ENCODE data around the gene PNPLA8. TPM values are rescaled to one million over a fixed set of nuclear protein-coding genes. Genes with fewer than 3 reads are reported as not detected.

The PNPLA8 gene
- total and polyA plus RNA-seq, 2 donors (not counting 3 experiments of a cell fraction or from before 2014, with no cell fraction given), result 5.9 to 19.9 TPM

DNA sequence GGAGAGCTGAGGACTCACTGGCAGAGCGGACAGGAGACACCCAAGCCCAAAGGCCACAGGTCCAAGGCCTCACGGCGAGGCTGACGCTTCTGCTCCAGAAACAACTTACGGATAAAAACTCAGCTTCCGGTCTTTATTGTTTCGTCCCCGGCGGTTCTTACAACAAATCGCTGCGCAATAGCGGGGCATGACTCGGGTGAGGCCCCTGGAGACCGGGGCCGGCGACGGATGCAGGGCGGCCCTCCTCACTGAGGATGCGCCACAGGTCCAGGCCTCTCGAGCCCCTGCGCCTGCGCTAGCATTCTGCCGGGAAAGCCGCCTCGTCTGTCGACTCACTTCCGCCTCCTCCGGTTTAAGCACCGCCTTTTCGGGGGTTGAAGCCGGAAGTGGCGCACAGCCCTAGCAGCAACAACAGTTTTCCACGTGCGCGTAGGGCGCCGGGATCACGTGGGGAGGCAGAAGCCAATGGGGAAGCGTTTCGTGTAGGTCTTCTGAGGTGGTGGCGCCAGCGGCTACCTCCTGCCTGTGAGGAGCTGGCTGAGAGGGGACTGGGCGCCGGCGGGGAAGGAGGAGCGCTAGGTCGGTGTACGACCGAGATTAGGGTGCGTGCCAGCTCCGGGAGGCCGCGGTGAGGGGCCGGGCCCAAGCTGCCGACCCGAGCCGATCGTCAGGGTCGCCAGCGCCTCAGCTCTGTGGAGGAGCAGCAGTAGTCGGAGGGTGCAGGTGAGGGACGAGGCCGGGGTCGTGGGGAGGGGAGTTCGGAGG is 43.6 kb upstream of the PNPLA8 start, which contains the start of the genes DNAJB9 and THAP5:
Gene DNAJB9 (plus strand): TSS at position 494 of the 765 bp plus-strand sequence. CDS start 1,853 bp downstream, outside the sequence.
Gene THAP5 (minus strand): TSS at position 326 of the 765 bp plus-strand sequence. CDS start 137 bp downstream, at position 189.
- no peaks in the 10 kb centered on the region for H3K9me1 ChIP-seq (replicated peaks; ENCODE audit: control insufficient read depth, extremely low read depth, insufficient read depth, low read length)
- peaks cover 0 to 4% of the 10 kb centered on the region in 2 experiments for H3K36me3 ChIP-seq (ENCODE audit: control insufficient read depth in 2 of 2, extremely low read depth in 1 of 2, insufficient read depth in 2 of 2, low read length in 2 of 2)
- peak within 1 kb of the TSS; percentile 69 for H2AFZ ChIP-seq (ENCODE audit: low read depth, low read length)
- DNase-seq (ENCODE audit: low read depth, low spot score), result peak; percentile 100
- H3K79me2 ChIP-seq (ENCODE audit: control insufficient read depth, insufficient read depth, low read length), result peaks cover 26% of the 10 kb centered on the region
- H3K9me3 ChIP-seq (replicated peaks; ENCODE audit: control insufficient read depth, insufficient read depth, low read length), result no peaks in the 10 kb centered on the region
- intact Hi-C loops (cut with micrococcal nuclease) (loop anchor here (1.0 kb wide), 1 partner anchor 43 kb away; the partner anchor contains the start of gene PNPLA8), dilution Hi-C loops (cut with MboI; ENCODE audit: extremely low pct_ligation_motif_present, low sequenced_read_pairs) (no loop called here)
- H3K4me1 ChIP-seq (ENCODE audit: control insufficient read depth, extremely low read depth, insufficient read depth, low read length), result peaks cover 37% of the 10 kb centered on the region
- H3K4me2 ChIP-seq (ENCODE audit: insufficient read depth, low read length), result peak within 1 kb of the TSS; percentile 94
- ChIA-PET CTCF (interaction anchor here (1.0 kb wide), 1 partner anchor 23 kb away, joined by 3 read pairs; no protein-coding TSS in a partner anchor), POLR2A (interaction anchor here (1.7 kb wide), 1 partner anchor 44 kb away, joined by 9 read pairs; the partner anchor contains the start of gene PNPLA8)
- TF ChIP-seq GATA2 (IDR thresholded peaks at IDR 0.05; ENCODE audit: insufficient read depth, insufficient read length, low read depth, low read length) (no peak), FOS (IDR thresholded peaks at IDR 0.05; ENCODE audit: borderline replicate concordance, insufficient read depth, low read length) (peak; percentile 14), POLR2A (IDR thresholded peaks at IDR 0.05; ENCODE audit: low read depth, low read length) (peak; percentile 75), POLR2AphosphoS5 (IDR thresholded peaks at IDR 0.05; ENCODE audit: insufficient read depth, low read depth, low read length) (peak; percentile 86), EZH2 (IDR thresholded peaks at IDR 0.05; ENCODE audit: borderline replicate concordance, low read depth, low read length, severe bottlenecking) (no peak), MYC (IDR thresholded peaks at IDR 0.05; ENCODE audit: low read depth, low read length) (peak; percentile 67), JUN (IDR thresholded peaks at IDR 0.05; ENCODE audit: borderline replicate concordance, insufficient read depth, insufficient read length, low read depth) (no peak)
- TF ChIP-seq, protein P1, sequence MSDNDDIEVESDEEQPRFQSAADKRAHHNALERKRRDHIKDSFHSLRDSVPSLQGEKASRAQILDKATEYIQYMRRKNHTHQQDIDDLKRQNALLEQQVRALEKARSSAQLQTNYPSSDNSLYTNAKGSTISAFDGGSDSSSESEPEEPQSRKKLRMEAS (IDR thresholded peaks at IDR 0.05; ENCODE audit: insufficient read depth, insufficient read length), result peak; percentile 100
- TF ChIP-seq, protein P2, sequence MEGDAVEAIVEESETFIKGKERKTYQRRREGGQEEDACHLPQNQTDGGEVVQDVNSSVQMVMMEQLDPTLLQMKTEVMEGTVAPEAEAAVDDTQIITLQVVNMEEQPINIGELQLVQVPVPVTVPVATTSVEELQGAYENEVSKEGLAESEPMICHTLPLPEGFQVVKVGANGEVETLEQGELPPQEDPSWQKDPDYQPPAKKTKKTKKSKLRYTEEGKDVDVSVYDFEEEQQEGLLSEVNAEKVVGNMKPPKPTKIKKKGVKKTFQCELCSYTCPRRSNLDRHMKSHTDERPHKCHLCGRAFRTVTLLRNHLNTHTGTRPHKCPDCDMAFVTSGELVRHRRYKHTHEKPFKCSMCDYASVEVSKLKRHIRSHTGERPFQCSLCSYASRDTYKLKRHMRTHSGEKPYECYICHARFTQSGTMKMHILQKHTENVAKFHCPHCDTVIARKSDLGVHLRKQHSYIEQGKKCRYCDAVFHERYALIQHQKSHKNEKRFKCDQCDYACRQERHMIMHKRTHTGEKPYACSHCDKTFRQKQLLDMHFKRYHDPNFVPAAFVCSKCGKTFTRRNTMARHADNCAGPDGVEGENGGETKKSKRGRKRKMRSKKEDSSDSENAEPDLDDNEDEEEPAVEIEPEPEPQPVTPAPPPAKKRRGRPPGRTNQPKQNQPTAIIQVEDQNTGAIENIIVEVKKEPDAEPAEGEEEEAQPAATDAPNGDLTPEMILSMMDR (IDR thresholded peaks at IDR 0.05; ENCODE audit: extremely low read depth in 1 of 2, insufficient read depth in 1 of 2, low read depth in 1 of 2, low read length in 2 of 2), result peak in 1 of 2 donors; percentile 3
- peak within 1 kb of the TSS; percentile 90 for H3K27ac ChIP-seq (ENCODE audit: insufficient read depth, low read depth, low read length)
- H3K27me3 ChIP-seq (ENCODE audit: control insufficient read depth in 2 of 2, insufficient read depth in 2 of 2, low read length in 2 of 2), result no peaks in the 10 kb centered on the region
- BruUV-seq (replicated peaks), result no TSS peak
- H3K4me3 ChIP-seq (replicated peaks in 1 of 3; ENCODE audit: insufficient read depth in 1 of 3, low read depth in 1 of 3, low read length in 3 of 3), result peak within 1 kb of the TSS; percentile 63 to 99 (median 79)
- no peaks in the 10 kb centered on the region for H4K20me1 ChIP-seq (replicated peaks; ENCODE audit: control insufficient read depth, extremely low read depth, insufficient read depth, low read length)
- FAIRE-seq, result peak; percentile 95
- peak within 1 kb of the TSS; percentile 94 for H3K9ac ChIP-seq (replicated peaks; ENCODE audit: extremely low read depth, insufficient read depth, low read length)

Data from endothelial cell of umbilical vein (primary cell).